Upper lobe of right lung (tissue), 1 donor: ENCODE results near the gene MYPN. TPM values are rescaled to one million over a fixed set of nuclear protein-coding genes. Genes with fewer than 3 reads are reported as not detected.

Experiments
- ATAC-seq: fragments of 200-7000 bp; cut with Tn5 transposase; one replicate; pipeline ENCODE4 v1.9.1; 2020; ENCODE audit warnings: mild to moderate bottlenecking, moderate library complexity
- DNase-seq: peaks from one replicate; pipeline ENCODE4 v3.0.0-alpha.2; 2020
- H3K27ac ChIP-seq: fragments of 200-600 bp; one replicate; pipeline ENCODE4 v1.8.0; 2022
- H3K27me3 ChIP-seq: fragments of 200-600 bp; one replicate; pipeline ENCODE4 v1.8.0; 2022; ENCODE audit warnings: mild to moderate bottlenecking
- H3K36me3 ChIP-seq: fragments of 200-600 bp; one replicate; pipeline ENCODE4 v1.8.0; 2022
- H3K4me1 ChIP-seq: fragments of 200-600 bp; one replicate; pipeline ENCODE4 v1.8.0; 2022
- H3K4me3 ChIP-seq: fragments of 200-600 bp; one replicate; pipeline ENCODE4 v1.8.0; 2022; ENCODE audit warnings: mild to moderate bottlenecking
- H3K9me3 ChIP-seq: fragments of 200-600 bp; one replicate; pipeline ENCODE4 v1.8.0; 2022
- CTCF ChIP-seq: fragments of 200-600 bp; IDR thresholded peaks from one replicate; pipeline ENCODE4 v1.8.0; 2022; ENCODE audit warnings: antibody characterized with exemption
- intact Hi-C: fragments of 100-400 bp; cut with DNase I; formaldehyde crosslinking; loops from one replicate; pipeline ENCODE4 v1.11.0; 2022
- total RNA-seq: library from RNA; stranded (reverse); fragmentation: NEBNext Ultra II Directional; extraction: Animal tissue kit (Norgen Biotek cat#: 25700); gene quantifications from one replicate; pipeline ENCODE4 v1.2.1, GENCODE V29; 2021
- donor health status: DM: no; HTN: yes; CAD: no; lungs with severe emphysema.

The MYPN gene
- total RNA-seq, 1 donor from 2014 or later = not detected

- DNase-seq (no peak), ATAC-seq (no peak)
- no peak for TF ChIP-seq CTCF
- no peaks in the 10 kb centered on the region for H3K9me3 ChIP-seq
- H3K4me1 ChIP-seq = no peaks in the 10 kb centered on the region
- H3K27me3 ChIP-seq = no peaks in the 10 kb centered on the region
- H3K4me3 ChIP-seq = no peak overlapping the region
- no peaks in the 10 kb centered on the region for H3K36me3 ChIP-seq
- H3K27ac ChIP-seq = no peak overlapping the region
- intact Hi-C loops = no loop called here
These were observed 22.2 kb upstream of the MYPN start for GRCh38 chr10:68086910-68087684.

- H3K27ac ChIP-seq = no peak overlapping the region
- H3K36me3 ChIP-seq = no peaks in the 10 kb centered on the region
- no peaks in the 10 kb centered on the region for H3K9me3 ChIP-seq
- ATAC-seq = no peak
- H3K27me3 ChIP-seq = no peaks in the 10 kb centered on the region
- no peak for DNase-seq
- no peak overlapping the region for H3K4me3 ChIP-seq
- intact Hi-C loops = no loop called here
- no peak for TF ChIP-seq CTCF
- H3K4me1 ChIP-seq = no peaks in the 10 kb centered on the region
These were observed 21.4 kb upstream of the MYPN start for GRCh38 chr10:68087685-68088401.

- intact Hi-C loops = no loop called here
These were observed 20.5 kb upstream of the MYPN start for GRCh38 chr10:68088740-68089139.

GRCh38 chr10:68090586-68090985, 18.7 kb upstream of the MYPN start:
- DNase-seq = no peak
- no peak for TF ChIP-seq CTCF
- no peak overlapping the region for H3K27ac ChIP-seq
- no peaks in the 10 kb centered on the region for H3K36me3 ChIP-seq
- no peak for ATAC-seq
- no peak overlapping the region for H3K4me3 ChIP-seq
- intact Hi-C loops = no loop called here
- H3K27me3 ChIP-seq = no peaks in the 10 kb centered on the region
- no peaks in the 10 kb centered on the region for H3K4me1 ChIP-seq
- H3K9me3 ChIP-seq = no peaks in the 10 kb centered on the region

More at GRCh38 chr10:68088740-68089139, 20.5 kb upstream of the MYPN start:
- ATAC-seq (no peak), DNase-seq (no peak)
- no peak overlapping the region for H3K4me3 ChIP-seq
- no peak overlapping the region for H3K27ac ChIP-seq
- no peaks in the 10 kb centered on the region for H3K27me3 ChIP-seq
- no peaks in the 10 kb centered on the region for H3K4me1 ChIP-seq
- H3K9me3 ChIP-seq = no peaks in the 10 kb centered on the region
- no peaks in the 10 kb centered on the region for H3K36me3 ChIP-seq
- no peak for TF ChIP-seq CTCF

GRCh38 chr10:68092512-68092911, 16.8 kb upstream of the MYPN start:
- no peaks in the 10 kb centered on the region for H3K4me1 ChIP-seq
- TF ChIP-seq CTCF = no peak
- H3K36me3 ChIP-seq = no peaks in the 10 kb centered on the region
- ATAC-seq = no peak
- H3K27me3 ChIP-seq = no peaks in the 10 kb centered on the region
- H3K4me3 ChIP-seq = no peak overlapping the region
- no peak overlapping the region for H3K27ac ChIP-seq
- intact Hi-C loops = no loop called here
- no peak for DNase-seq
- H3K9me3 ChIP-seq = no peaks in the 10 kb centered on the region
